ENCODE data around the gene MARCHF6.
"Not testable (repeated sequence)": the region's sequence is repeated elsewhere in the genome, so short reads cannot be mapped to it uniquely, and the experiment has no call there.

The MARCHF6 gene

DNA sequence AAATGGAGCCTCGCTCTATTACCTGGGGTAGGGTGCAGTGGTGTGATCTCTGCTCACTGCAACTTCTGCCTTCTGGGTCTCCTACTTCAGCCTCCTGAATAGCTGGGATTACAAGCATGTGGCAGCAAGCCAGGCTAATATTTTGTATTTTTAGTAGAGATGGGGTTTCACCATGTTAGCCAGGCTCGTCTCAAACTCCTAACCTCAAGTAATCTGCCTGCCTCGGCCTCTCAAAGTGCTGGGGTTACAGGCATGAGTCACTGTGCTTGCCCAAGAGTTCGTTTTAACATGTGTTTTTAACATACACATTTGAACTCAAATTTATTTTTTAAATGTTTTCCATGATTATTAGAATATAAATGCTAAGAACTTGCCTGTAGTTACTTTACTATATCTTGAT, 34.2 kb downstream of the MARCHF6 start:
- DNase-seq, result no peak

DNA sequence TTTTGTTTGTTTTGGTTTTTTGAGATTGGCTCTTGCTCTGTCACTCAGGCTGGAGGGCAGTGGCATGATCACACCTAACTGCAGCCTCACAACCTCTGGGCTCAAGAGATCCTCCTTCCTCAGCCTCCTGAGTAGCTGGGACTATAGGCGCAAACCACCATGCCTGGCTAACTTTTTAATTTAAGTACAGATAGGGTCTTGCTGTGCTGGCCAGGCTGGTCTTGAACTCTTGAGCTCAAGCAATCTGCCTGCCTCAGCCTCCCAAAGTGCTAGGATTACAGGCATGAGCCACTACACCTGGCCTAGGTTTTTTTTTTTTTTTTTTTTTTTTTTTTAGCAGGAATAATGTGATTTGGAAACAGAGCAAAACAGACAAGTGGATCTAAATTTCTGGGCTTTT, 37.6 kb downstream of the MARCHF6 start:
- no peak for DNase-seq

DNA sequence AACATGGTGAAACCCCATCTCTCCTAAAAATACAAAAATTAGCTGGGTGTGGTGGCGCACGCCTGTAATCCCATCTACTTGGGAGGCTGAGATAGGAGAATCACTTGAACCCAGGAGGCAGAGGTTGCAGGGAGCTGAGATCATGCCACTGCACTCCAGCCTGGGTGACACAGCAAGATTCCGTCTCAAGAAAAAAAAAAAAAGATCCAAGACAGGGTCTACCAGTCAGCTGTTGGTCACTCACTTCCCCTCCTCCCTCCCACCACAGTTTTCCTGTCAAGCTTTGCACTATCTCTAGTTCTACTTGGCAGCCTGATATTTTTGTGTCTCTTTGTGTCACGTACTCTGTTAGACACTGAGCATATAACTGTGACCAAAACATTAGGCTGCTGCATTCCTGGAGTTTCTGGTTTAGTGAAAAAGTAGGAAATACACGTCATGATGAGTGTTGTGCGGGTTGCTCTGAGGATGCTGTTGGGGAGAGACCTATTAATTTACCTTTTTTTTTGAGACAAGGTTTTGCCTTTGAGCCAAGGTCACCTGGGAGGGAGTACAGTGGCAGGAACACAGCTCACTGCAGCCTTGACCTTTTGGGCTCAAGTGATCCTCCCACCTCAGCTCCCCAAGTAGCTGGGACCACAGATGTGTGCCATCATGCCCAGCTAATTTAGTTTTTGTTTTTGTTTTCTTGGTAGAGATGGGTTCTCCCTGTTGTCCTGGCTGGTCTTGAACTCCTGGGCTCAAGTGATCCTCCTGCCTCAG, 39.3 kb downstream of the MARCHF6 start:
- DNase-seq, result not testable (repeated sequence)

DNA sequence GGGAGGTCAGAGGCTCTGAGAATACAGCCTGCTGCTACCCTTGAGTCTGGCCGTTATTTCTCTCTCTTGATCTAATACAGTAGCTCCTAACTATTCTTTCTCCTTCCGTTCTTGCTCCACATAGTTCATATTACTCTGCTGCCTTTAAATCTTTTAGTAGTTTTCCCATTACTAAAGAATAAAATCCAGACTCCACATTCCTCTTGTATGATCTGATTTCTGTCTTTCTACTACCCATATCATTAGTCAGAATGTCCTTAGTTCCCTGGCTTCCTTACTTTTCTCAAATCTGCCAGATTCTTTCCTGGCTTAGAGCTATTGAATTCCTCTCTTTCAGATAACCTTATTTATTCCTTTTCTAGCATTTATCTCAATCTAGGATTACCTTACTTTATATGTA, 40.0 kb downstream of the MARCHF6 start:
- no peak for DNase-seq

DNA sequence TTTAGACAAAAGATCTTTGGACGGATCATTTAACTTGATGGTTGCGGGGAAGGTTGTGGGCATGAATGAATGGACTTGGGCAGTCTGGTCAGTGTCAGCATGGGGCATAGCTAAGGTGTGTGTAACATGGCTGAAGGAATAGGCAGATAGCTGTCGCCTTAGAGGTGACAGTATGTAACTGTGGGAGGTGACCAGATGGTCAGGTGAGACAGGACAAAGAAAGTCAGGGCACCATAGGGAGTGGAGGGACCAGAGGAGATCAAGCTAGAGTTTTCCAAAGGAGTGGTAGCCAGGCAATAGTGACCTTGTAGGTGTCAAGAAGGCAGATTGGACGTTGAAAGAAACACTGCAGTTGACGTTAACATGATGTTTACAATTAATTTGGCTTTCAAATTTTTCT, 43.1 kb downstream of the MARCHF6 start:
- DNase-seq, result no peak

DNA sequence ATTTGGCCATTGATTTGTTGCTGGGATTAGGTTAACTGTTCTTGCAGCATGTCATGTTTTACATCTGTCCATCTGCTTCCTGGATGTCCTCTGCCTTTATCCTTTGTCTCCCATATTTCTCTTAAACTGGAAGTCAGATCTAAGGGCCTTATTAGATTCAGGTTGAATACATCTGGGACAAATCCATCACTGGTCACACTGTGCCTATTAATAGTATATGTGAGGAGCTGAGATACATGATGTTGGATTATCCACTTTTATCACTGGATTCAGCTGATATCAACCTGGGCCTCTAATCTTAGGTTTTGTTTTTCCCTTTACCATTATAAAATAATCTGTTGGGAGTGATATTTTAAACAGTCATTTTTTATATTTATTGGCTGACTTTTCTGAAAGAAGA, 46.3 kb downstream of the MARCHF6 start:
- DNase-seq, result no peak

DNA sequence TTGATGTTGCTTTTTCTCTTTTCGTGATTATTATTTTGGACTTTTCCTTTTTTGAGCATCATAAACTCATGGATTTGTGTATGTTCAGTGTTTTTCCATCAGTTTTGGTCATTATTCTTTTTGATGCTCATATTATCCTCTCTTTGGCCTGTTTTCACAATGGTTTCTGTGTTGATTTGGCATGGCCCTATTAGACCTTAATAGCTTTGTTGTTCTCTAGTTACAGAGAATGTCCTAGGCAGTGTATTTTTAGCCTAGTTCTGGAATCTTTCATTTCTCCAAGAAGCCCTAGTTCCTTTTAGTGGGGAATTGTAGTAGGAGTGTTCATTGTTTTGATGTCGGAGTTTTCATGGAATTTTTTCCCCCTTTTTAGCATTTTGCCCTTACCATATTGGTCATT, 46.9 kb downstream of the MARCHF6 start:
- no peak for DNase-seq

DNA sequence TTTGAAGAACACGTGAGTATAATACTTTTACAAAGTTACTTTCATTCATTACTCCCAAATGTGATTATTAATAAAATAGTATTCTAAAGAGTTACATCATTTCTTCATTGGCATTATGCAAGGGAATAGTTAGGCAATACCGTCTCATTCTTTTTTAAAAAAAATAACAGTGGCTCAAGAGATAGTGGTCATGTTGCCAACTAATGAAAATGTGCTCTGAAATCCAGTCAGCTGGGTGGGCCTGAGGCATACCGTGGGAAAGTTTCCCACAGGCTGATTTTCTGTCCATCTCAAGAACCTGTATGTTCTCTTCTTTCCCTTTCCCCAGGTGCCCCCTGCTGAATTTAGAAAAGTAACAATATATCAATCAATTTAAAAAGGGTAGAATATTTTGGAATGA, 47.3 kb downstream of the MARCHF6 start:
- DNase-seq, result no peak

DNA sequence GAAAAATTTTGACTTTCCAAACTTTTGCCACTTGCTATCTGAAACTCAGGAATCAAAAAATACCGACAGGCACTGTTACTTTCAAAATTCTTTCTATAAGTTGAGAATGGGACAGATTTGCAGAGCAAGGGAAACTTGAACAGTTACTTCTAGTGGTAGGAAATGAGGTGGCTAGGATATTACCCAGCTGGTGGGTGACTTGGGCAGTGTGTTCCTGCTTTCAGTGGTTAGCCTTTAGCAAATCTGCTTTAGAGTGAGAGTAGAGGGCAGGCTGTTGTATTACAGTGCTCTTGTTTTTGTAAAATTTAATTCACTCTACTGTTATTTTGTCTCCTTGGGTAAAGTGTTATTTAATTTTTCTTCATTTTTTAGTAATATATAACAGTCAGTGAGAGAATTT, 48.0 kb downstream of the MARCHF6 start:
- no peak for DNase-seq

Data from stimulated activated CD4-positive, alpha-beta T cell treated with anti-CD3 and anti-CD28 coated beads, Interleukin-2, amount 100 ng/mL, for 24 hours (primary cell).